Measurements from ENCODE around the gene TADA2B.

DNA sequence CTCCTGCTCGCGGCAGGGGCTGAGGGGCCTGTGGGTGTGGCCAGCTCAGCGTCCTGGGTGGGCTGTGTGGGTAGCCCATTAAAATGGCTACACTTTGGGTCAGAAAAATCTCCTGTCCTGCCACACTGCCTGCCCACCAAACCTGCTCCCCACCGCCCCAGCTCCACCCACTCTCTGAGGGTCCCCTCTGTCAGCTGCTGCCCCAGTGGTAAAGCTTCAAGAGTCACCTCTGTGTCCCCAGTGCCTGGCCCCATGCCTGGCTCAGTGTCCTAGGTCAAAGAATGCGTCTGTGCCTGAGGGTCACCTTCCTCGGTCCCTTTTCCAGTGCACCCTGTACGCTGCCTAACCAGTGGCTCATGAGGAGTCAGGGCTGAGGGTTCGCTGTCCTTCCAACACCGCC, 24.9 kb upstream of the TADA2B start:
- TF ChIP-seq, protein P1, sequence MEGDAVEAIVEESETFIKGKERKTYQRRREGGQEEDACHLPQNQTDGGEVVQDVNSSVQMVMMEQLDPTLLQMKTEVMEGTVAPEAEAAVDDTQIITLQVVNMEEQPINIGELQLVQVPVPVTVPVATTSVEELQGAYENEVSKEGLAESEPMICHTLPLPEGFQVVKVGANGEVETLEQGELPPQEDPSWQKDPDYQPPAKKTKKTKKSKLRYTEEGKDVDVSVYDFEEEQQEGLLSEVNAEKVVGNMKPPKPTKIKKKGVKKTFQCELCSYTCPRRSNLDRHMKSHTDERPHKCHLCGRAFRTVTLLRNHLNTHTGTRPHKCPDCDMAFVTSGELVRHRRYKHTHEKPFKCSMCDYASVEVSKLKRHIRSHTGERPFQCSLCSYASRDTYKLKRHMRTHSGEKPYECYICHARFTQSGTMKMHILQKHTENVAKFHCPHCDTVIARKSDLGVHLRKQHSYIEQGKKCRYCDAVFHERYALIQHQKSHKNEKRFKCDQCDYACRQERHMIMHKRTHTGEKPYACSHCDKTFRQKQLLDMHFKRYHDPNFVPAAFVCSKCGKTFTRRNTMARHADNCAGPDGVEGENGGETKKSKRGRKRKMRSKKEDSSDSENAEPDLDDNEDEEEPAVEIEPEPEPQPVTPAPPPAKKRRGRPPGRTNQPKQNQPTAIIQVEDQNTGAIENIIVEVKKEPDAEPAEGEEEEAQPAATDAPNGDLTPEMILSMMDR (IDR thresholded peaks at IDR 0.05), result no peak
- TF ChIP-seq ZFX (IDR thresholded peaks at IDR 0.05; ENCODE audit: borderline replicate concordance), result no peak
